HepG2 (cell line): ENCODE data around the gene WIPF2. TPM values are rescaled to one million over a fixed set of nuclear protein-coding genes. Genes with fewer than 3 reads are reported as not detected.

Source experiments
- ATAC-seq: fragments of 200-7000 bp; cut with Tn5 transposase; 3 replicates; pipeline ENCODE4 v1.9.1; 2020; ENCODE audit warnings: mild to moderate bottlenecking, moderate library complexity
- BruUV-seq: library from RNA; stranded (reverse); fragments of 400-500 nt; replicated peaks from 2 replicates; lab custom pipeline; 2021; lab: Mats Ljungman, UMichigan
- CTCF ChIA-PET: fragments of 300-600 bp; formaldehyde crosslinking; extraction: SDS; loops from one replicate; lab custom pipeline; 2021; ENCODE audit warnings: low total read pairs, inconsistent platforms, low intra/inter-chr PET ratio; lab: Yijun Ruan, JAX
- POLR2A ChIA-PET: fragments of 350-600 bp; sonication (Branson Sonifier 250); formaldehyde crosslinking; loops from one replicate; lab custom pipeline; 2020; ENCODE audit warnings: antibody characterized with exemption, inconsistent platforms; lab: Yijun Ruan, JAX
- DNase-seq: peaks from one replicate; pipeline ENCODE4 v3.0.0-alpha.2; 2015; ENCODE audit warnings: low spot score
- FAIRE-seq: peaks from 3 replicates; lab custom pipeline; 2011; peaks lifted over from hg19 to GRCh38; lab: Jason Lieb, UNC
- H2AFZ ChIP-seq: one replicate; pipeline ENCODE4 v1.6.1; 2011; ENCODE audit warnings: low read length, inconsistent platforms
- H3K27ac ChIP-seq: fragments of 300-600 bp; 3 replicates; pipeline ENCODE4 v1.8.0; 2011; ENCODE audit warnings: mixed run types, mild to moderate bottlenecking, mixed read lengths, low read length, inconsistent platforms; ENCODE audit not compliant: insufficient read depth; ENCODE audit errors: extremely low read length
- H3K27me3 ChIP-seq, 2 experiments: fragments of 200-600 bp in 1 of 2; 2 replicates in 1 of 2; 3 replicates in 1 of 2; pipeline versions ENCODE4 v1.6.0 to v1.8.0; 2011; ENCODE audit warnings: low read length in 2 of 2, mild to moderate bottlenecking in 2 of 2, moderate library complexity in 2 of 2, inconsistent platforms in 1 of 2; ENCODE audit not compliant: insufficient read depth in 2 of 2, control insufficient read depth in 1 of 2
- H3K36me3 ChIP-seq, 2 experiments: fragments of 200-600 bp in 1 of 2; replicated peaks in 1 of 2; 2 replicates in 1 of 2; 3 replicates in 1 of 2; pipeline versions ENCODE4 v1.5.1 to v1.8.0; 2011; ENCODE audit warnings: low read length in 2 of 2, inconsistent platforms in 1 of 2; ENCODE audit not compliant: insufficient read depth in 2 of 2, control insufficient read depth in 1 of 2
- H3K4me1 ChIP-seq: 2 replicates; pipeline ENCODE4 v1.5.1; 2012; ENCODE audit warnings: low read length, inconsistent platforms; ENCODE audit not compliant: insufficient read depth
- H3K4me2 ChIP-seq: 2 replicates; pipeline ENCODE4 v1.6.0; 2011; ENCODE audit warnings: low read depth, low read length, inconsistent platforms
- H3K4me3 ChIP-seq, 3 experiments: fragments of 200-600 bp in 1 of 3; sonication (generic), shearing (Covaris generic) in 1 of 3; replicated peaks in 1 of 3; 2 replicates each; pipeline ENCODE4 v1.5.1; 2011 to 2016; ENCODE audit warnings: low read length in 3 of 3, inconsistent platforms in 2 of 3, low read depth in 2 of 3, mild to moderate bottlenecking in 2 of 3, control low read depth in 1 of 3, mixed read lengths in 1 of 3; ENCODE audit not compliant: insufficient read depth in 1 of 3
- H3K79me2 ChIP-seq: one replicate; pipeline ENCODE4 v1.6.1; 2011; ENCODE audit warnings: low read length, inconsistent platforms; ENCODE audit not compliant: insufficient read depth
- H3K9ac ChIP-seq: 2 replicates; pipeline ENCODE4 v1.6.0; 2011; ENCODE audit warnings: mild to moderate bottlenecking, low read depth, low read length, inconsistent platforms; ENCODE audit not compliant: insufficient read depth
- H3K9me3 ChIP-seq: 2 replicates; pipeline ENCODE4 v1.5.1; 2012; ENCODE audit warnings: mild to moderate bottlenecking, low read length
- H4K20me1 ChIP-seq: 2 replicates; pipeline ENCODE4 v1.6.0; 2011; ENCODE audit warnings: inconsistent platforms, mild to moderate bottlenecking, low read length, moderate library complexity; ENCODE audit not compliant: insufficient read depth
- ATAD3A ChIP-seq: sonication (generic); formaldehyde crosslinking; IDR thresholded peaks from 2 replicates; pipeline ENCODE4 v1.4.0; 2020; ENCODE audit warnings: missing genetic modification reagents
- CSRNP2 ChIP-seq: sonication (generic); formaldehyde crosslinking; conservative IDR thresholded peaks from 2 replicates; pipeline ENCODE4 v1.8.0; 2022; ENCODE audit warnings: low read depth, missing genetic modification reagents
- GPN1 ChIP-seq: sonication (generic); formaldehyde crosslinking; IDR thresholded peaks from 2 replicates; pipeline ENCODE4 v1.5.1; 2020; ENCODE audit warnings: missing genetic modification reagents, borderline replicate concordance
- HDAC2 ChIP-seq: sonication (generic); formaldehyde crosslinking; IDR thresholded peaks from 2 replicates; pipeline ENCODE4 v1.4.0; 2020; ENCODE audit warnings: missing genetic modification reagents
- MXI1 ChIP-seq: IDR thresholded peaks from 3 replicates; pipeline ENCODE4 v1.6.1; 2012; ENCODE audit warnings: low read depth, low read length, inconsistent platforms, borderline replicate concordance
- ZFP36 ChIP-seq: fragments of 150-350 bp; IDR thresholded peaks from 2 replicates; pipeline ENCODE4 v1.6.1; 2018; ENCODE audit warnings: borderline replicate concordance, low read length, low read depth; ENCODE audit not compliant: partially characterized antibody
- ZMYM2 ChIP-seq: sonication (generic); formaldehyde crosslinking; IDR thresholded peaks from 2 replicates; pipeline ENCODE4 v1.8.0; 2022; ENCODE audit warnings: mild to moderate bottlenecking, missing genetic modification reagents
- ZNF160 ChIP-seq: sonication (generic); formaldehyde crosslinking; IDR thresholded peaks from 2 replicates; pipeline ENCODE4 v1.8.0; 2022; ENCODE audit warnings: mild to moderate bottlenecking, inconsistent platforms, missing genetic modification reagents
- ZNF501 ChIP-seq: sonication (generic); formaldehyde crosslinking; IDR thresholded peaks from 2 replicates; pipeline ENCODE4 v1.5.1; 2020; ENCODE audit warnings: mild to moderate bottlenecking, moderate library complexity, missing genetic modification reagents
- ZNF580 ChIP-seq: IDR thresholded peaks from 2 replicates; pipeline ENCODE4 v1.6.1; 2016; ENCODE audit warnings: low read depth, borderline replicate concordance
- ZNF589 ChIP-seq: sonication (generic); formaldehyde crosslinking; conservative IDR thresholded peaks from 2 replicates; pipeline ENCODE4 v1.8.0; 2022; ENCODE audit warnings: mild to moderate bottlenecking, moderate library complexity, missing genetic modification reagents
- ZSCAN21 ChIP-seq: sonication (generic); formaldehyde crosslinking; IDR thresholded peaks from 2 replicates; pipeline ENCODE4 v1.8.0; 2022; ENCODE audit warnings: mild to moderate bottlenecking, missing genetic modification reagents, moderate library complexity, borderline replicate concordance
- ZSCAN30 ChIP-seq: sonication (generic); formaldehyde crosslinking; IDR thresholded peaks from 2 replicates; pipeline ENCODE4 v1.5.0; 2020; ENCODE audit warnings: mild to moderate bottlenecking, missing genetic modification reagents
- WGBS: methylation state at CpG from one replicate; pipeline ENCODE4 v1.1.6; 2017; ENCODE audit warnings: low lambda C conversion rate; 5-methylcytosine and 5-hydroxymethylcytosine counted together
- in situ Hi-C: cut with HindIII; loops from 2 replicates; pipeline ENCODE4 v1.10.0; 2017; ENCODE audit warnings: low pct_unique_long_range_greater_than_20kb; ENCODE audit not compliant: extremely low pct_ligation_motif_present
- intact Hi-C: fragments of 100-400 bp; cut with micrococcal nuclease; formaldehyde crosslinking; loops from one replicate; pipeline ENCODE4 v1.10.0; 2022; ENCODE audit not compliant: unreplicated experiment
- polyA plus RNA-seq, 8 experiments: library from polyadenylated mRNA; depleted of rRNA in 3 of 8; stranded (reverse) in 7 of 8; unstranded in 1 of 8; fragments of >200 nt; fragmentation: Illumina TruSeq in 4 of 8; extraction: Trizol in 4 of 8; gene quantifications; 2 replicates each; pipeline versions ENCODE4 v1.2.1 to v1.2.3, GENCODE V29; 2011 to 2016; ENCODE audit warnings: low read depth in 4 of 8, missing spikeins in 1 of 8, mixed read lengths in 1 of 8; ENCODE audit not compliant: insufficient read depth in 1 of 8
- total RNA-seq, 5 experiments: library from RNA; depleted of rRNA; stranded (reverse); fragments of >200 nt; fragmentation: Illumina TruSeq; extraction: Trizol; gene quantifications; 2 replicates each; pipeline ENCODE4 v1.2.3, GENCODE V29; 2016; ENCODE audit warnings: low read depth in 1 of 5
- TF ChIP-seq, protein P1 (sequence below): sonication (generic); formaldehyde crosslinking; IDR thresholded peaks from 2 replicates; pipeline ENCODE4 v1.4.0; 2020; ENCODE audit warnings: missing genetic modification reagents
- TF ChIP-seq, protein P2 (sequence below): sonication (generic); formaldehyde crosslinking; IDR thresholded peaks from 2 replicates; pipeline ENCODE4 v1.5.1; 2020; ENCODE audit warnings: mild to moderate bottlenecking, missing genetic modification reagents, moderate library complexity

WIPF2 gene
- total and polyA plus RNA-seq, 2 of the 13 experiments (the other 11 are each of a cell fraction or from before 2014, with no cell fraction given), result 7.2 to 10.8 TPM

GRCh38 chr17:40279402-40279801 lies 60.3 kb downstream of the WIPF2 start:
- intact Hi-C loops, result no loop called here
- H2AFZ ChIP-seq, result no peak overlapping the region
- ChIA-PET POLR2A (interaction anchor here (0.6 kb wide), 1 partner anchor 53 kb away, joined by 3 read pairs; no protein-coding TSS in a partner anchor), CTCF (no interaction called here)
- no peak overlapping the region for H3K4me2 ChIP-seq
- DNase-seq, result no peak
- in situ Hi-C loops, result no loop called here
- no peak overlapping the region for H3K9ac ChIP-seq
- no peaks in the 10 kb centered on the region for H3K9me3 ChIP-seq
- peaks cover 13% of the 10 kb centered on the region for H3K4me1 ChIP-seq
- H3K27me3 ChIP-seq, result no peaks in the 10 kb centered on the region
- H3K79me2 ChIP-seq, result no peaks in the 10 kb centered on the region
- TF ChIP-seq ZNF501 (CRISPR knock-in tag) (no peak), ATAD3A (CRISPR knock-in tag) (no peak), ZFP36 (no peak), ZNF160 (CRISPR knock-in tag) (no peak), ZNF580 (no peak), HDAC2 (CRISPR knock-in tag) (no peak), ZSCAN21 (no peak), ZMYM2 (CRISPR knock-in tag) (no peak), ZSCAN30 (CRISPR knock-in tag) (no peak), GPN1 (CRISPR knock-in tag) (no peak), ZNF589 (CRISPR knock-in tag) (no peak), MXI1 (no peak), CSRNP2 (CRISPR knock-in tag) (no peak)
- TF ChIP-seq, protein P1, sequence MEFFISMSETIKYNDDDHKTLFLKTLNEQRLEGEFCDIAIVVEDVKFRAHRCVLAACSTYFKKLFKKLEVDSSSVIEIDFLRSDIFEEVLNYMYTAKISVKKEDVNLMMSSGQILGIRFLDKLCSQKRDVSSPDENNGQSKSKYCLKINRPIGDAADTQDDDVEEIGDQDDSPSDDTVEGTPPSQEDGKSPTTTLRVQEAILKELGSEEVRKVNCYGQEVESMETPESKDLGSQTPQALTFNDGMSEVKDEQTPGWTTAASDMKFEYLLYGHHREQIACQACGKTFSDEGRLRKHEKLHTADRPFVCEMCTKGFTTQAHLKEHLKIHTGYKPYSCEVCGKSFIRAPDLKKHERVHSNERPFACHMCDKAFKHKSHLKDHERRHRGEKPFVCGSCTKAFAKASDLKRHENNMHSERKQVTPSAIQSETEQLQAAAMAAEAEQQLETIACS (CRISPR knock-in tag), result no peak
- TF ChIP-seq, protein P2, sequence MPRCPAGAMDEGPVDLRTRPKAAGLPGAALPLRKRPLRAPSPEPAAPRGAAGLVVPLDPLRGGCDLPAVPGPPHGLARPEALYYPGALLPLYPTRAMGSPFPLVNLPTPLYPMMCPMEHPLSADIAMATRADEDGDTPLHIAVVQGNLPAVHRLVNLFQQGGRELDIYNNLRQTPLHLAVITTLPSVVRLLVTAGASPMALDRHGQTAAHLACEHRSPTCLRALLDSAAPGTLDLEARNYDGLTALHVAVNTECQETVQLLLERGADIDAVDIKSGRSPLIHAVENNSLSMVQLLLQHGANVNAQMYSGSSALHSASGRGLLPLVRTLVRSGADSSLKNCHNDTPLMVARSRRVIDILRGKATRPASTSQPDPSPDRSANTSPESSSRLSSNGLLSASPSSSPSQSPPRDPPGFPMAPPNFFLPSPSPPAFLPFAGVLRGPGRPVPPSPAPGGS (CRISPR knock-in tag), result no peak
- WGBS, result 97% methylated on average over 4 of the region's 4 CpGs
- ATAC-seq, result no peak
- FAIRE-seq, result no peak
- H3K4me3 ChIP-seq, result no peak overlapping the region
- H3K27ac ChIP-seq, result no peak overlapping the region
- no TSS peak for BruUV-seq
- peaks cover 25 to 64% of the 10 kb centered on the region in 2 experiments for H3K36me3 ChIP-seq
- no peaks in the 10 kb centered on the region for H4K20me1 ChIP-seq
